H1 (cell line): ENCODE results near the gene CKAP2L. TPM values are rescaled to one million over a fixed set of nuclear protein-coding genes. Genes with fewer than 3 reads are reported as not detected.

Source experiments
- CHD1 ChIP-seq: IDR thresholded peaks from 2 replicates; pipeline ENCODE4 v1.6.1; 2012; ENCODE audit warnings: low read depth, low read length, improper control_type of control experiment
- NRF1 ChIP-seq: IDR thresholded peaks from 2 replicates; pipeline ENCODE4 v1.6.1; 2011; ENCODE audit warnings: mild to moderate bottlenecking, low read depth, low read length, improper control_type of control experiment
- RXRA ChIP-seq: IDR thresholded peaks from 2 replicates; pipeline ENCODE4 v1.6.1; 2011; ENCODE audit warnings: low read depth, mild to moderate bottlenecking, low read length, moderate library complexity; ENCODE audit not compliant: insufficient read depth
- TCF12 ChIP-seq: IDR thresholded peaks from 2 replicates; pipeline ENCODE4 v1.6.1; 2011; ENCODE audit warnings: low read depth, mild to moderate bottlenecking, low read length
- polyA plus RNA-seq, 7 experiments: library from polyadenylated mRNA; depleted of rRNA in 3 of 7; stranded (reverse) in 5 of 7; unstranded in 2 of 7; fragments of >200 nt in 5 of 7; fragments of 200-250 nt in 2 of 7; gene quantifications; 1 replicate in 5 of 7; 2 replicates in 1 of 7; 4 replicates in 1 of 7; pipeline versions ENCODE4 v1.2.1 to v1.2.3, GENCODE V29; 2011 to 2013; ENCODE audit warnings: missing spikeins in 2 of 7, mixed read lengths in 2 of 7
- total RNA-seq: library from RNA; stranded (reverse); fragmentation: NEBNext Ultra II Directional; extraction: Animal tissue kit (Norgen Biotek cat#: 25700); gene quantifications from 2 replicates; pipeline ENCODE4 v1.2.1, GENCODE V29; 2021

The CKAP2L gene
- total and polyA plus RNA-seq, 2 of the 8 experiments (the other 6 are each of a cell fraction or from before 2014, with no cell fraction given): 2.5 to 20.7 TPM

GRCh38 chr2:112712903-112713584, 51.4 kb downstream of the CKAP2L start (continued):
- TF ChIP-seq NRF1 (no peak), RXRA (no peak), CHD1 (no peak), TCF12 (no peak)
